K562 (cell line): Measurements from ENCODE around the gene AASDH.
A peak's percentile ranks its signal among the peaks of the same experiment; 100 is the strongest.

Experiments used
- CTCF ChIP-seq, 3 experiments: IDR thresholded peaks in 2 of 3; conservative IDR thresholded peaks in 1 of 3; 2 replicates each; pipeline ENCODE4 v1.5.1; 2011 to 2012; ENCODE audit warnings: low read length in 3 of 3, mild to moderate bottlenecking in 3 of 3, control low read depth in 2 of 3, improper control_type of control experiment in 1 of 3, inconsistent platforms in 1 of 3, low read depth in 1 of 3, mixed read lengths in 1 of 3, moderate library complexity in 1 of 3; ENCODE audit not compliant: insufficient read depth in 2 of 3
- EZH2 ChIP-seq: IDR thresholded peaks from 2 replicates; pipeline ENCODE4 v1.6.1; 2012; ENCODE audit warnings: low read depth, mild to moderate bottlenecking, inconsistent platforms, low read length, borderline replicate concordance
- GABPA ChIP-seq: fragments of 200-800 bp; sonication (Bioruptor generic); conservative IDR thresholded peaks from 2 replicates; pipeline ENCODE4 v1.6.1; 2016; ENCODE audit warnings: low read depth, missing genetic modification characterization, missing compliant biosample characterization
- KDM1A ChIP-seq, 2 experiments: fragments of 450-650 bp; IDR thresholded peaks; 2 replicates each; pipeline ENCODE4 v1.6.1; 2016; ENCODE audit warnings: mild to moderate bottlenecking in 2 of 2
- KDM4B ChIP-seq, 2 experiments: fragments of 450-650 bp in 1 of 2; sonication (generic) in 1 of 2; IDR thresholded peaks; 2 replicates each; pipeline ENCODE4 v1.6.1; 2016 to 2017; ENCODE audit warnings: borderline replicate concordance in 2 of 2, antibody characterized with exemption in 1 of 2, low read depth in 1 of 2, mild to moderate bottlenecking in 1 of 2
- POLR2A ChIP-seq: fragments of 450-650 bp; conservative IDR thresholded peaks from 2 replicates; pipeline ENCODE4 v1.6.1; 2016
- REST ChIP-seq, 2 experiments: fragments of 450-650 bp; formaldehyde crosslinking in 1 of 2; IDR thresholded peaks; 2 replicates each; pipeline versions ENCODE4 v1.4.0 to v1.6.1; 2014 to 2020; ENCODE audit warnings: mild to moderate bottlenecking in 2 of 2, borderline replicate concordance in 1 of 2, low read depth in 1 of 2
- SRF ChIP-seq, 2 experiments: fragments of 250-450, 450-650 bp in 1 of 2; sonication (Bioruptor Pico) in 1 of 2; sonication (generic) in 1 of 2; formaldehyde crosslinking; IDR thresholded peaks; 2 replicates each; pipeline versions ENCODE4 v1.5.0 to v1.5.1; 2020 to 2022; ENCODE audit warnings: mild to moderate bottlenecking in 1 of 2, missing genetic modification reagents in 1 of 2
- ZNF232 ChIP-seq: sonication (generic); formaldehyde crosslinking; IDR thresholded peaks from 2 replicates; pipeline ENCODE4 v1.8.0; 2022; ENCODE audit warnings: mild to moderate bottlenecking, missing genetic modification reagents

GRCh38 chr4:56430203-56430602 is 42.9 kb upstream of the AASDH start:
- TF ChIP-seq REST (IDR thresholded peaks at IDR 0.05; ENCODE audit: borderline replicate concordance) = no peak
- no peak for TF ChIP-seq REST (CRISPR knock-in tag; IDR thresholded peaks at IDR 0.05; ENCODE audit: low read depth)
- TF ChIP-seq KDM4B (IDR thresholded peaks at IDR 0.05; ENCODE audit: borderline replicate concordance in 2 of 2, low read depth in 1 of 2) = no peak
- no peak for TF ChIP-seq ZNF232
- no peak for TF ChIP-seq GABPA (tag)
- no peak for TF ChIP-seq CTCF (IDR thresholded peaks at IDR 0.05 in 2 of 3, conservative IDR thresholded peaks at IDR 0.05 in 1 of 3; ENCODE audit: insufficient read depth in 2 of 3, low read depth in 1 of 3, low read length in 3 of 3)
- no peak for TF ChIP-seq EZH2
- TF ChIP-seq POLR2A = no peak
- TF ChIP-seq SRF (CRISPR knock-in tag; IDR thresholded peaks at IDR 0.05) = no peak
- peak; percentile 20 to 46; a peak in 2 of 4 replicates for TF ChIP-seq KDM1A (IDR thresholded peaks at IDR 0.05)
